Activated gamma-delta T cell treated with anti-CD3 and anti-CD28 coated beads, Interleukin-2, amount 50 U/mL, for 16 hours (primary cell): ENCODE results near the gene HPS6.
A peak's percentile ranks its signal among the peaks of the same experiment; 100 is the strongest.

Experiments
- DNase-seq: peaks from one replicate; pipeline ENCODE4 v3.0.0-alpha.2; 2020; ENCODE audit warnings: low read depth

The HPS6 gene

GRCh38 chr10:102068216-102068615, 3.1 kb downstream of the HPS6 start:
- DNase-seq, result no peak

GRCh38 chr10:102069071-102069470, 3.9 kb downstream of the HPS6 start:
- no peak for DNase-seq

GRCh38 chr10:102072673-102073527, 7.8 kb downstream of the HPS6 start:
- peak; percentile 73 for DNase-seq

- DNase-seq, result no peak
Observed at GRCh38 chr10:102083541-102083940, 18.4 kb downstream of the HPS6 start.

GRCh38 chr10:102085336-102085735, 20.2 kb downstream of the HPS6 start:
- DNase-seq, result no peak

- no peak for DNase-seq
Observed at GRCh38 chr10:102086196-102086595, 21.0 kb downstream of the HPS6 start.

GRCh38 chr10:102090772-102091171, 25.6 kb downstream of the HPS6 start:
- no peak for DNase-seq

GRCh38 chr10:102096449-102096848, 31.3 kb downstream of the HPS6 start:
- no peak for DNase-seq

- no peak for DNase-seq
Observed at GRCh38 chr10:102101152-102101551, 36.0 kb downstream of the HPS6 start.

GRCh38 chr10:102102421-102102820, 37.3 kb downstream of the HPS6 start:
- no peak for DNase-seq

GRCh38 chr10:102106998-102107397, 41.8 kb downstream of the HPS6 start:
- no peak for DNase-seq

GRCh38 chr10:102109166-102110116, 44.3 kb downstream of the HPS6 start:
- DNase-seq, result no peak

- no peak for DNase-seq
Observed at GRCh38 chr10:102111276-102111675, 46.1 kb downstream of the HPS6 start.

- no peak for DNase-seq
Observed at GRCh38 chr10:102112210-102112817, 47.2 kb downstream of the HPS6 start.

GRCh38 chr10:102113261-102113955, 48.3 kb downstream of the HPS6 start:
- DNase-seq, result no peak

GRCh38 chr10:102113956-102114857, 49.1 kb downstream of the HPS6 start:
- no peak for DNase-seq

- peak; percentile 73 for DNase-seq
Observed at GRCh38 chr10:102114861-102115618, 49.9 kb downstream of the HPS6 start.

- DNase-seq, result no peak
Observed at GRCh38 chr10:102115775-102116174, 50.6 kb downstream of the HPS6 start.

- DNase-seq, result no peak
Observed at GRCh38 chr10:102116656-102117055, 51.5 kb downstream of the HPS6 start.
